ENCODE measurements around the gene NOP56.

Gene NOP56, protein sequence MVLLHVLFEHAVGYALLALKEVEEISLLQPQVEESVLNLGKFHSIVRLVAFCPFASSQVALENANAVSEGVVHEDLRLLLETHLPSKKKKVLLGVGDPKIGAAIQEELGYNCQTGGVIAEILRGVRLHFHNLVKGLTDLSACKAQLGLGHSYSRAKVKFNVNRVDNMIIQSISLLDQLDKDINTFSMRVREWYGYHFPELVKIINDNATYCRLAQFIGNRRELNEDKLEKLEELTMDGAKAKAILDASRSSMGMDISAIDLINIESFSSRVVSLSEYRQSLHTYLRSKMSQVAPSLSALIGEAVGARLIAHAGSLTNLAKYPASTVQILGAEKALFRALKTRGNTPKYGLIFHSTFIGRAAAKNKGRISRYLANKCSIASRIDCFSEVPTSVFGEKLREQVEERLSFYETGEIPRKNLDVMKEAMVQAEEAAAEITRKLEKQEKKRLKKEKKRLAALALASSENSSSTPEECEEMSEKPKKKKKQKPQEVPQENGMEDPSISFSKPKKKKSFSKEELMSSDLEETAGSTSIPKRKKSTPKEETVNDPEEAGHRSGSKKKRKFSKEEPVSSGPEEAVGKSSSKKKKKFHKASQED

DNA sequence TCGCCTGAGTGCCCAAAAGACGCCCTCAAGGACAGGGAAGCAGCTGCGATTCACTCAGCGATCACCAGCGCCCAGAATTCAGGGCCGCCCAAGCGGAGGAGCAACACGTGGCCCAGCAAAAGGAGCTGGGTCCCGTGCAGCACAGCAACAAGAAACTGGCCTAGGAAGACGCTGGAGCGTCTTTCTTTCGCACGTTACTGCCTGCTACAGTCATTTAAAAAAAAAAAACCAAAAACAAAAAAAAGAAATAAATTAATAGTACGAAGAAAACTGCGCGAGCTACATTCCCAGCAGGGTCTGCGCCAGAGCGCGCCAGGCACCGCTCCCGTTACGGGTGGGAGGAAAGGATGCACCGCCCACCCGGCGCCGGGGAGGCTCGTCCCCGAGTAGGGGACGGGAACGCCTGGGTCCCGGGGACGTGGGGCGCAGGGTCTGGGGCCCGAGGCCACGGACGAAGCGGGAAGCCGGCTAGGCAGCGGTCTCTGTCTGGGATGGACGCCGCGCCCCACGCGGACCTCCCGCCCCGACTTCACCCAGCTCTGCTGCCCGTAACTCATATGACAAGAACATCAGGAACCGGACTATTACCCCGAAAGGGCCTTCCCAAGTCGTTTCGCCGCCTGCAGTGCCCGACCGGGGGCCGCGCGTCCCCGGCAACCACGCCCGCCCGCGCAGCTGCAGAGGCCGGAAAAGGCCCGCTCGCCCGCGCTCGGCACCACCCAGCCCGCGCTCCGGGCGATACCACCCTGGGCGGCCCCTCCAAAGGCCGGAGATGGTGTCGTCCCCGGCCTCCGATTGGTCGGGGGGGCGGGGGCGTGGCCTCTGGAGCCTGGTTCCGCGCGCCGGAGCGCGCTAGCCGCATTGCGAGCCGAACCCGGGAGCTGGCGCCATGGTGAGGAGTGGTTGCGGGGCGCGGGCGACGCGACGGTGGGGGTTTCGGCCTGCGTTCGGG is at the start of gene NOP56:
Gene NOP56 (plus strand): TSS at position 861 of the 952 bp plus-strand sequence. CDS start 29 bp downstream, at position 890.
- peak; percentile 85 for DNase-seq

- DNase-seq, result no peak
Observed at GRCh38 chr20:2602746-2603145, 49.7 kb upstream of the NOP56 start.

GRCh38 chr20:2603816-2604505 is 48.5 kb upstream of the NOP56 start:
- DNase-seq, result peak; percentile 83

DNA sequence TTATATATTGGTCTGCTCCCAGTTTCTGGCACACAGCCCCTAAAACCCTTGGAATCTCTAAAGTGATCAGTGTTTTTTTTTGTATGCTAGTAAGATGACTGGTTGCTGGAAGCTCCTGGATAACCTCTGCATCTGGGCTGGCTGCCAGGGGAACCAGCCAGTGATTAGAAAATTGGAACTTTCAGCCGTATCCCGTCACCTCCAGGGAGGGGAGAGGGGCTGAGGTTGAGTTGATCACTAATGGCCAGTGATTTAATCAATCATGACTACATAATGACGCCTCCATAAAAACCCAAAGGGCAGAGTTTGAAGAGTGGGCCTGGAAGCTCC is 48.0 kb upstream of the NOP56 start:
- DNase-seq, result peak; percentile 83

DNA sequence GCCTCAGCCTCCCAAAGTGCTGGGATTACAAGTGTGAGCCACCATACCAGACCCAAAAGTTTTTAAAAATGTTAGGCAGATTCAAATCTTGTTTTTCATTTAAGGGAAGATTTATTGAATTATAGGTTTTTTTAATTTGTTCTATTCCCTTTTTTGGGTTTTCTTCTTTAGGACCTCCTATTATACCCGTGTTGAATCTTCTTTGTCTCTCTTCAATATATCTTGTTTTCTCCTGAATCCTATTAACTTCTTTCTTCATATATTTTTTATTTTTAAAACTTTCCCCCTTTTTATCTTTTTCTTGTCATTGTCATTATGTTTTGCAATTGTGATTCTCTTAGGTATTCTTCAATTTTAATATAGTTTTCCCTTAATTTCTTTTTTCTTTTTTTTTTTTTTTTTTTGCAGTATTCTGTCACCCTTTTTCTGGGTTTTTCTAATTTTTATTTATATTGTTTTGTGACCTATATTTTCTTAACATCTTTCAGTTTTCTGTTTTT is 45.9 kb upstream of the NOP56 start:
- no peak for DNase-seq

DNA sequence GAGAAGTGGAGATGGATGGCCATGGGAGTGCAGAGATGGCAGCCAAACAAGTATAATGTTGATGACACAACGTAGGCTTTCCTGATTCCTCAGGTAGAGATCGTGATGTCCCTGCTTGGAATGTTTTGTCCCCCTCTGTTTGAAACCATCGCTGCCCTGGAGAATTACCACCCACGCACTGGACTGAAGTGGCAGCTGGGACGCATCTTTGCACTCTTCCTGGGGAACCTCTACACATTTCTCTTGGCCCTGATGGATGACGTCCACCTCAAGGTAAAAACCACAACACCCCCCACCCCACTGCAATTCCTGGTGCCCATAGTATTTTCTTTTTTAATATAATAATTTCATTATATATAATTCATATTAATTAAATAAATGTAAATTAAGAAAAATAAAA is 42.1 kb upstream of the NOP56 start:
- DNase-seq, result no peak

GRCh38 chr20:2610941-2611720 is 41.3 kb upstream of the NOP56 start:
- no peak for DNase-seq

DNA sequence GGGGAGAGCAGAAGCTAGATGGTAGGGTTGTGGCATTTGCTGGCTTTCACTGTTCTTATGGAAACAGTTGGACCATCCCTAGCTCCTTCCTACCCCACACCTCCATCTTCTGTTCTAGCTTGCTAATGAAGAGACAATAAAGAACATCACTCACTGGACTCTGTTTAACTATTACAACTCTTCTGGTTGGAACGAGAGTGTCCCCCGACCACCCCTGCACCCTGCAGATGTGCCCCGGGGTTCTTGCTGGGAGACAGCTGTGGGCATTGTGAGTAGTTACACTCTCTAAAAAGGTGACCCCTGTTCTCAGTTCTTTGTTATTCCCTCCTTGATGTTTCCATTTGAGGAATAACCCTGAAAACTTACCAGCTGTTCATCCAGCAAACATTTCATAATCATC is 40.4 kb upstream of the NOP56 start:
- DNase-seq, result no peak

DNA sequence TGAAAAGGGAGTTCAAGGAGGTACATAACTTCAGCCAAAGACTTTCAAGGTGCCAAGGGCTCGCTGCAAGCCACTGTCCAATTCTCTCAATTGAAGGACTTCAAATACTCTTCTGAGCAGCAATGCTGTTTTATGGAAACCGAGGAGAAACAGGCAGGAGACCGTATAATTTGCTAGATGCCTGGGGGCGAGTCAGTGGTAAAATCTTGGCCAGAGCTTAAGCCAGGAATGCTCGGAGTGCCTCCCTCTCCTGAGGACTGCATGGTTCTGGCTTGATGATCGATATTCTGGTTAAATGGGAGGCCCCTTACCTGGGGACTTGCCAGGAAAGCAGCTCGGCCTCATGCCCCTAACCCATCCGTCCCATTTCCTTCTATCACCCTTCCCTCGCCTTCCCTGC is 35.8 kb upstream of the NOP56 start:
- DNase-seq, result no peak

DNA sequence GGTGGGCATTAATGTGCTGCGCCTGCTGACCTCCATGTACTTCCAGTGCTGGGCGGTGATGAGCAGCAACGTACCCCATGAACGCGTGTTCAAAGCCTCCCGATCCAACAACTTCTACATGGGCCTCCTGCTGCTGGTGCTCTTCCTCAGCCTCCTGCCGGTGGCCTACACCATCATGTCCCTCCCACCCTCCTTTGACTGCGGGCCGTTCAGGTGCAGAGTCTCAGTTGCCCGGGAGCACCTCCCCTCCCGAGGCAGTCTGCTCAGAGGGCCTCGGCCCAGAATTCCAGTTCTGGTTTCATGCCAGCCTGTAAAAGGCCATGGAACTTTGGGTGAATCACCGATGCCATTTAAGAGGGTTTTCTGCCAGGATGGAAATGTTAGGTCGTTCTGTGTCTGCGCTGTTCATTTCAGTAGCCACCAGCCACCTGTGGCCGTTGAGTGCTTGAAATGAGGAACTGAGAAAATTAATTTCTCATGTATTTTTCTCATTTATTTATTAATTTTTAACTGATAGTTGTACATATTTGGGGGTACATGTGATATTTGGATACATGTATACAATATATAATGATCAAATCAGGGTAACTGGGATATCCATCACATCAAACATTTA is 35.2 kb upstream of the NOP56 start:
- no peak for DNase-seq

DNA sequence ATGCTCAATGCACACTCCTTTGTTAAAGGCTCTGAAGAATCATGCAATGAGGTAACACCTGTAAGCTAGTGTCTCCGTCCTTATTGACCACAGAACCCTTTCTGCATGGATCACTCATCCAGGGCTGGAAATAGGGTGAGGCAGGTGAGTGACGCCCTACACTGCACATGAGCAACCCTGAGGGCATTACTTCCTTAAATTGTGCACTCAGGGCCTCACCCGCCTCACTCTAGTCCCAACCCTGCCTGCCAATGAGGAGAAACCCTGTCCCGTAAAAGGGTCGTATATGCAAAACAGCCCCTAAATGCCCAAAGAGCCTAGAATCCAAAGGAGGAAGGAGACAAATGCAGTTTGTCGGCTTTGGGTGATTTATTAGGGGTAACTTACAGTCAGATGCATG is 33.6 kb upstream of the NOP56 start:
- no peak for DNase-seq

- no peak for DNase-seq
Observed at GRCh38 chr20:2619337-2619736, 33.1 kb upstream of the NOP56 start.

- no peak for DNase-seq
Observed at GRCh38 chr20:2619961-2620595, 32.4 kb upstream of the NOP56 start.

- no peak for DNase-seq
Observed at GRCh38 chr20:2624190-2624589, 28.2 kb upstream of the NOP56 start.

DNA sequence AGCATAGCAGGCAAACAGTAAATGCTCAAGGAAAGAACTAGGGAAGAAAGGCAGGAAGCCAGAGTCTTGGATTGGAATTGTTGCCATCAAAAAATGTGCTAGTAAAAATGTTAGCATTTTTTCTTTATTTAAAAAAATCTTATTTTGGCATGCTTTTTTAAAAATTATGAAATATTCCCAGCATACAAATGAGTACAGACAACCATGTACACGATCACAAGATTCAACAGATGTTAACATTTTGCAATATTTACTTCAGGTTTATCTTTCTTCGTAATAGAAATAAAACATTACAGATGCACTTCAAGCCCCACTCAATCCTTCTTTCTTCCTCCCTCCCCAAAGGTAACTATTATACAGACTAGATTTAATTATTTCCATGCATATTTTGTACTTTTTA is 27.4 kb upstream of the NOP56 start:
- DNase-seq, result no peak

- no peak for DNase-seq
Observed at GRCh38 chr20:2626853-2627541, 25.4 kb upstream of the NOP56 start.

DNA sequence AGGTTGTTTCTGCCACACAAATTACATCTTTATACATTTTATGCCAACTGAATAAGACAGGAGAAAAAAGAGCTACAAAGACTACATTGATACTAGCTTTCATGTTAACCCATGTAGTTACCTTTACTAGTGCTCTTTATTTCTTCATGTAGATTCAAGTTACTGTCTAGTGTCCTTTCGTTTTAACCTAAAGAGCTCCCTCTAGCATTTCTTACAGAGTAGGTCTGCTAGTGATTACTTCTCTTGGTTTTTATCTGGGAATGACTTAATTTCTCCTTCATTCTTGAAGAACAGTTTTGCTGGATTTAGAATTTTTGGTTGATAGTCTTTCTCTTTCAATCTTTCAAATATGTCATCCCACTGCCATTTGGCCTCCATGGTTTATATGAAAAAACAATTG is 21.2 kb upstream of the NOP56 start:
- no peak for DNase-seq

- DNase-seq, result no peak
Observed at GRCh38 chr20:2633381-2633780, 19.1 kb upstream of the NOP56 start.

DNA sequence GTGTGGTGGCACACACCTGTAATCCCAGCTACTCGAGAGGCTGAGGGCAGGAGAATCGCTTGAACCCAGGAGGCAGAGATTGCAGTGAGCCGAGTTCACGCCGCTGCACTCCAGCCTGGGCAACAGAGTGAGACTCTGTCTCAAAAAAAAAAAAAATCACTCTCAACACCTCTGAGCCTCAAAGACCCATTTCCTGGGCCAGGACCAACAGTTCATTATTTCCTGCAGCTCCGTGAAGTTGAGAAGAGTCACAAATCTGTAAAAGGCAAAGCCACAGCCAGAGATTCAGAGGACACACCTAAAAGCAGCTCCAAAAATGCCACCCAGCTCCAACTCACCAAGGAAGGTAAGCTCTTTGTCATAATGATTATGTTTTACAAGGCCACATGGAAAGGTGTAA is 15.2 kb upstream of the NOP56 start:
- no peak for DNase-seq

DNA sequence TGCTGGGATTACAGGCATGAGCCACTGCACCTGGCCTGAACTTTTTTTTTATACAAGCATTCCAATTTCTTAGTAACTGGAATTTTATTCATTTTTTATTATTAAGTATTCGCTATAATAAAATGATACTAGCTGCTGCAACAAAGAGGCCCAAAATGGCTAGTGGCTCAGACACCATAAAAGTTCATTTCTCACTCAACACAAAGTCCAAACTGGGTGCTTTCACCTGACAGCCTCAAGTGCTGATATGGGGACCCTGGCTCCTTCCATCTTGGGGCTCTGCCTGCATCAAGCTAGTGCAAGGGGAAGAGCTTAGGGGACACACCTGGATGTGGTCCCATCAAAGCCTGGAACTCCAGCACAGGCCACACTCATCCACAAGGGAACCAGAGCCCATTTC is 12.2 kb upstream of the NOP56 start:
- no peak for DNase-seq
